GM10266 (cell line): ENCODE data around the gene KRT7.
A peak's percentile ranks its signal among the peaks of the same experiment; 100 is the strongest.

ENCODE experiments used
- DNase-seq: peaks from one replicate; pipeline ENCODE4 v3.0.0; 2012; ENCODE audit errors: extremely low spot score
- CTCF ChIP-seq: IDR thresholded peaks from 2 replicates; pipeline ENCODE4 v1.5.1; 2012; ENCODE audit warnings: mild to moderate bottlenecking, low read depth; ENCODE audit not compliant: control insufficient read depth, insufficient read depth; ENCODE audit errors: missing control alignments

KRT7 gene

GRCh38 chr12:52210186-52210924 is 22.7 kb upstream of the KRT7 start:
- no peak for TF ChIP-seq CTCF

GRCh38 chr12:52210925-52211650 is 22.0 kb upstream of the KRT7 start:
- DNase-seq, result no peak
- no peak for TF ChIP-seq CTCF

More at GRCh38 chr12:52210186-52210924, 22.7 kb upstream of the KRT7 start:
- DNase-seq, result no peak

GRCh38 chr12:52211716-52212585 is 21.1 kb upstream of the KRT7 start:
- no peak for TF ChIP-seq CTCF

GRCh38 chr12:52212701-52213563 is 20.1 kb upstream of the KRT7 start:
- no peak for TF ChIP-seq CTCF
- no peak for DNase-seq

More at GRCh38 chr12:52211716-52212585, 21.1 kb upstream of the KRT7 start:
- no peak for DNase-seq

- TF ChIP-seq CTCF, result peak; percentile 80
- peak; percentile 58 for DNase-seq
Measured at GRCh38 chr12:52213564-52214420, 19.3 kb upstream of the KRT7 start.

GRCh38 chr12:52214421-52214802 is 18.6 kb upstream of the KRT7 start:
- no peak for TF ChIP-seq CTCF
- no peak for DNase-seq
